NCI-H2029 treated with DMSO at 0.1 percent for 48 hours (cell line): ENCODE measurements around the gene TRNT1.

Experiments
- DNase-seq: peaks from one replicate; lab custom pipeline; 2025; lab: John Stamatoyannopoulos, UW

TRNT1 gene

DNA sequence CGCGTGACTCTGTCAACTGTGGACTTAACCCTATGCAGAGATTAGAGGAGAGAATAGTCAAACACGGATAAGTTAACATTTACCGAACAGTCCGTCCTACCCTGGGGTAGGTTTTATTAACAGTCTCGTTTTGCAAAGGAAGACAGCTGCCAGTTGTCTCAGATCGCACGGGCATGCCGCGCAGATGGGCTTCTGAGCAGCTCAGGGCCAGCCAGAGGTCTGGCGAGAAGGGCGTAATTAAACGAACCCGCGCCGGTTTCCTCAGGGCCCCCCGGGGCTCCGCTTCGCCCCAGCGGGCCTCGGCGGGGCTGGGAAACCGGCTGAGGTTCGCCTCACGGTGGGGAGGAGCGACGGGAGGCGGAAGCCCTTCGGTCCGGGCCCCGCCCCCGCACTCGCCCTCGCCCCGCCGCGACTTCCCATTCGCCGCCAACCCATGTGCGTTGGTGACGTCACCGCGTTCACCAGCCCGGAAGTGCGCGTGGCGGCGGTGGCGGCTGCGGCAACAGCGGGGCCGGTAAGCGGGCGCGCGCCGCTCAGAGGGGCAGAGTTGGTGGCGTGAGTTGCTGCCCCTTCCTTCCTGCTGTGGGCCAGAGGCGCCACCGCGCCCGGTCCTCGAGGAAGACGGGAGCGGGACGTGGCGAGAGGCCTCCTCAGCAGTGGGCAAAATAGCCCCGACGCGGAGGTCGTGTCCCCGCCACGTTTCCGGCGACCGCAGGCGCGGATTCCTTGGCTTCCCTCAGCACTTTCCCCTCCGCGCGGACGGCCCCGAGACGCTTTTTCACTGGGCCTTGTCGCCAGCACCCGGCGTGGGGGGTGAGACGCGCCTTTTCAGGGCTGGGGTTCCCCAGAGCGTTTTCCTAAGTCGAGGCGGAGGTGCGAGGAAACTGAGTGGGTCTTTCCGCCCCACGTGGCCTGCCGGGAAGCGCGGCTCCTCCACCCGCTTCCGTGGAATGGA, at the start of gene TRNT1:
TSS of gene TRNT1 (plus strand) at position 464 of the 955 bp plus-strand sequence. CDS start 2,101 bp downstream, outside the sequence.
- DNase-seq = peak; percentile 76

GRCh38 chr3:3080309-3080708, 46.4 kb upstream of the TRNT1 start:
- no peak for DNase-seq

DNA sequence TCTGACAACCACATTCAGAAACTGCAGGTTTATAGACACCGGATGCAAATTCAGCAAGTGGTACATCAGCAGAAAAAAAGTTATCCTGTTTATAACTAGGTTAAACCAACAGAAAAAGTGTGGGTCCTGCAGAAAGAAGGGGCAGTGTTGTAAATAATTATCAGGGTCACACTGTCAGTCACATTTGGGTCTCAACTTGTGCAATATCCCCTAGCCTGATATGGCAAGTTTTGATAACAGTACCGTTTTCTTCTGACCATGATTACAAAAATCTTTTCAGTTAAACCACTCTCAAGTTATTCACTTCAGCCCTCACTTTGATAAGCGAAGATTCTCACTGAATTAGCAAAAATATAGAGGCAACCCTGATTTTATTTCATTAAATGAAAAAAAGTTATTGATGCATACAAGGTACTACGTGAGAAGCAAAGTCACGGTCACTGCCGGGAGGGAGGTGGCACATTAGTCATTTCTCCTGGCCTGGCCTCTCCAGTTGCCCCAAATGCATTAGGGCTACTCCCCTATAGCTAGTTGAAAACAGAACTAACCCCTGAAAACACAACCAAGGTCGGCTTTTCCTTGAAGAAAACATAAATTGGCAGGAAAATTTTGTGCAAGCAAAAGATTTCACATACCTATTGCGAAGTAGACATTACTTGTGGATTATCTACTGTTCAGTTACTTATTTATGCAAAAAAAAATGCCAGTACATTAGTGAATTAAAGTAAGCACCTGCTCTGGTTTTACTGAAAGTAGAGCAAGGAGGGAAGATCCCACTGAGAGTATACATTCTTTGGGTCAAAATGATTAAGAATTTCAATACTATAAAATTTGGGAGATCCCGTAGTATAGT, 45.1 kb upstream of the TRNT1 start:
- no peak for DNase-seq

DNA sequence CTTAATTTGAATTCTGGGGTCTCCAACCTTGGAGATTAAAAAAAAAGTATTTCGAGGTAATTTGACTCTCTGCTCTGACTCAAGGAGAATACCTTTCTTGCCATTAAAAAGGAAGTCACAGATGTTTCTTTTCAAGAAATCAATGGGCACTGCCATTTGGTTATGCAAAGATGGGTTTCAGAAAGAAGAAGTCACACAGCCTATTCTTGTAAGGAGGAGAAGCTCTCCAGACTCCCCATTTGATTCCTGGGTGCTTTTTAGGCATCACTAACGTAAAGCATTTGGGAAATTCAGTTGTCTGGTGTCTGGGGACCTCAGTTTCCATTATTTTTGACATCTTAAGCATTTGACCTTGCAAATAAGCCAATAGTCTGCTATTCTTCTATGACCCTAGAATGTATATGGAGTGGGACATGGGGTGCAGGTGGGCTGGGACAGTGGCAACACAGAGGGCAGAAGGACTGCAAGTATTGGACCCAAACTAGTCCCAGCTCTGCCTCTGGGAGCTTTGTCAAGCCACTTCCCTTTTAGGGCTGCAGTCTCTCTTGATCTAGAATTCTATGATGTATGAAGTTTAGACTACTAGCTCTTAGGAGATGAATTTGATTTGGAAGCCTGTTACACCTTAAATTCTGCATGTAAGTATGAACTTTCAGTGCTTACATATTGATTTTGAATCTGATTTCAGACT, 44.4 kb upstream of the TRNT1 start:
- no peak for DNase-seq

GRCh38 chr3:3084890-3085289, 41.9 kb upstream of the TRNT1 start:
- DNase-seq = no peak

DNA sequence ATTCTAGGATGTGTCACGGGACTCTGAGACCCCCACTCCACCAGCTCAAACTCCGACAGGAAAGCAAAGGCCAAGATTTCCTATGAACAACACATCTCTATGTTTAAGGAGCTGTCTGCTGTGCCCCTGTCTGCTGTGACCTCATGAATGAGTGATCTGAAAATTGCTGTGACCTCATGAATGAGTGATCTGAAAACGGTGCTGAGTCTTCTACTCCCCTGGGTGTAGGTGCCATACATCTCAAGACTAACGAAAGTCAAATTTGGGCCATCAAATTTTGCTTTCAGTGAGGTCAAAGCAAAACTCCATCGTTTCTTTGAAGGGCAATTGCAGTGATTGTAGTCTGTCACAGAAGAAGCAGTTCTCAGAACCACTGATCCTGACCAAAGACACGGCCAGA, 41.0 kb upstream of the TRNT1 start:
- no peak for DNase-seq

DNA sequence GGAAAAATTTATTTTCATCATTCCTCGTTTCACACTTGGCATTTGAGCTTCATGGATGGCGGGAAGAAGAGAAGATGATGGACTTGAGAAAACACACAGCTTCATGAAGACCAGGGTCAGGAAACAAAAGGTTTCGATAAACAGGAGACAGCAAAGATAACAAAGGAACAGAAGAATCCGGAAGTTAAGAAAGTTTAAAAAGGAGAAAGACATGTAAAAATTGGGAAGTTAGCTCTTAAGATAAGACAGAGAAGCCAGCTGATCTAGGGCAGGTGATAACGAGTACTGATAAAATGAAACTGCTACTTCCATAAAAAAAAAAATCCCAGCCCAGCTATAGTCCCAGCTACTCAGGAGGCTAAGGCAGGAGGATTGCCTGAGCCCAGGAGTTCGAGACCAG, 40.5 kb upstream of the TRNT1 start:
- DNase-seq = no peak

DNA sequence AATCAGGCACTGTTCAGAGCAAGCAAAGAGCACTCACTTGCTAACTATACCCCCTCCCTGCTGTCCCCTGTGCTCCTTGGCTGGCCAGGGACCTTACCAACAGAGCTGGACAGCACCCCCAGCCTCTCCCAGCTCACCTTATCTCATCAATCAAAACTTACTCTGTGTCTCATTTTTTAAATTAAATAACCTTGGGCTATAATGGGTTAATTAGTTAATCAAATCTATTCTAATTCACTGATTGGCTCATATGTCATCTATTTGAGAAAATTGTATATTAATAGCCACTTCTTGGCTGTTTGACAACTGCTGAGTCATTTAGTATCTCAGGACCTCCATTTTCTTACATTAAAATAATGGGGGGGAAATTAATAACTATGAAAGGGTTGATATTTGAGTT, 39.5 kb upstream of the TRNT1 start:
- DNase-seq = no peak

GRCh38 chr3:3087716-3088465, 38.8 kb upstream of the TRNT1 start:
- no peak for DNase-seq

DNA sequence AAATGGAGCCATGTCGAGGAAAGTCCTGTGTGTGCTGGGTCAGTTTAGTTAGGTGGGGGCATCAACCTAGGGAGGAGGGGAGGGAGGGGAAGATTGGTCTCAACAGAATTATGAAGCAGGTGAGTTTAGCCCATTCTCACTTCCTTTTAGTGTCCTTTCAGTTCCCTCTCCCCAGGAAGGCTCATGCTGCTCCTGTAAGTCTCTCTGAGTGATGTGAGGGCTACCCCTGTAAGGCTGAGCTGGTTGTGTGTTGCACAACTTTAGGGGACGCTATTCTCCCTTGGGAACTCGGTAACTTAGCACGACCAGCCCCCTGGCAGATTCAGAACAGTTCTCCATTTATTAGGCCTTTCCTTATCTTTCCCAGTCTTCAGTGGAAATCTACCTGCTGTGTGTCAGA, 37.7 kb upstream of the TRNT1 start:
- no peak for DNase-seq

DNA sequence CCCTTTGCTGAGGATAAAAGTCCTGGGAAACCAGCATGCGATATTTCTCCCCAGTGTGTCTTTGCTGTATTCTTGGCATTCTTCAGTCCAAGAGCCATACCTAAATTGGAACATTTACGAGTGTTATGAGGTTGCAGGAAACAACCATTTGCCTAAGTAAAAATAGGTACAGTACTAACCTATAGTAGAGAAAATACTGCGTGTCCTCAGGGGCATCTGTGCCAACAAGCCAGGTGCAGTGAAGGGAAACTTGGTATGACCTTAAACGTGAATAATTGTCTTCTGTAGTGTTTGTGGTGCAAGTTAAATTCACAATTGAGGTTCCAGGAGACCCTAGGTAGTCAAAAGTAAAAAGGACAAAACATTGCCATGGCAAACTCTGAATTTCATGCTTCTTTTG, 28.8 kb upstream of the TRNT1 start:
- no peak for DNase-seq

DNA sequence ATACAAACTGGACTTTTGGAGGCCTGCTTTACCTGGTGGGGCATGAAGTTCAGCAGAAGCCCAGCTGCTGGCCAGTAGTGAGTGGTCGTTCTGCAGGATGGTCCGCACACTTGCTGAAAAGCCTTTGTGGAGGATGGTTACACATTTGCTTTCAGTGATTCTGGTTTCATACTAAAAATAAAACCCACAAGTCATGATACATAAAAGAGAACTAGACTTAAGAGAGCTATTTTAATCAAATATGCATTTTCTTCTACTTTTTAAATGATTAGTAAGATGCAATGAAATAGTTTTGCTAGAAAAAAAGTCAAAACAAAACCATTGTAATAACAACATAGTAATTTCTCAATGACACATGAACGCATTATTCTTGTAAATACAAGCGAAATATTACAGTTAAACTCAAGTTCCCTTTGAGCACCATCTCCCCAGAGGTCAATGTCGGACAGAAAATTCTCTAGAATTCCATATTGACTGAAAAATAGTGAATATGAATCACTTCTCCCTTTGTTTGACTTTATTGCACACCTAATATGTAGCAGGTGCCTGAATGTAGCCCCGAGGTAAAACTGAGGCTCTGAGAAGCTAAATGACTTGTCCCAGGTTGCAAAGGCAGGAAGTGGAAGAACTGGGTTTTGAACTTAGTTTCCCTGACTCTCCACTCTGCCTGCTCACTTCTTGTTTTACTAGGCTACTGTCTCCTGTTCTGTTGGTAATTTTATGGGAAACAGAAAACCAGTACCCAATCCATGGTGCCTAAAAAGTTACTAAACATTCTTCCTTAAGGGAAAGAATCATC, 24.9 kb upstream of the TRNT1 start:
- DNase-seq = no peak

GRCh38 chr3:3102751-3103150, 24.0 kb upstream of the TRNT1 start:
- no peak for DNase-seq

GRCh38 chr3:3105246-3105645, 21.5 kb upstream of the TRNT1 start:
- DNase-seq = no peak

DNA sequence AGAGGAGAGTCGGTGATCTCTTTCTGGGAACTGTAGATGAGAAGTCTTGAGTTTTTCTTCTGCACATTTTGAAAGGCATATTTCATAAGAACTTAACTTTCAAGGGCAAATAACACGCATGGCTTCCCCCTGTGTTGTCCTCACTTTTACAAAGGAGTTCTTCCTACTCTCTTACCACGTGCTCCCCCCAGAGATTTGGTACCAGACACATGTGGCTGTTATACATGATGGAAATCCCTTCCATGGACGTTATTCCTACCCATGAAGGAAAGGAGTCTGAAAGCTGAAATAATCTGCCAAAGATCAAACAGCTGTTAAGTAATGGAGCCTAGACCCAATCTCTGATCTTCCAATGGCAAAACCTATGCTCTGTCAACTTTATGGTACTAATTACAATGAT, 20.9 kb upstream of the TRNT1 start:
- DNase-seq = no peak

DNA sequence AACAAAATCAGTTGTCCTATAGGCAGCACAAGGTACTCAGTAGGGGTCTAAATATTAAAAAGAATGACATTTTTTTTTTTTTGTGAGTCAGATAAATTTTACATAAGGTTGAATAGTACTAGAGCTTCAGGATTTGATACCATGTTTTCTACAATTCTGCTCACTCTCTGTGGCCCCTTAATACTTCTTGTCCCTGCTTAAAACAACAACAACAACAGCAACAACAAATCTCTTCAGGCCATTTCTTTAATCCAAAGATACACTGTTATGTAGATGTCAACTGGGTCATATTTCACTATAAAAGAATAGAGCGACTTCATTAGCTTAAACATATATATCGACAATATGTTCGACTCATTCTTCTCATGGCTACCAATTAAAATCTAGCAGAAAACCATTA, 19.6 kb upstream of the TRNT1 start:
- no peak for DNase-seq

GRCh38 chr3:3107858-3108257, 18.9 kb upstream of the TRNT1 start:
- DNase-seq = no peak

GRCh38 chr3:3109407-3110298, 17.1 kb upstream of the TRNT1 start:
- no peak for DNase-seq

- peak; percentile 9 for DNase-seq
Measured at GRCh38 chr3:3110299-3110630, 16.5 kb upstream of the TRNT1 start, which contains the start of gene IL5RA. IL5RA (minus strand) TSS chr3:3110374; CDS start chr3:3104984, 5,390 bp downstream.
